Lower leg skin (tissue), 3 donors: Measurements from ENCODE around the gene MMD.
"Not testable (repeated sequence)": the region's sequence is repeated elsewhere in the genome, so short reads cannot be mapped to it uniquely, and the experiment has no call there.

Experiments used
- CTCF ChIP-seq, 3 donors: fragments of 450-650 bp; IDR thresholded peaks; one replicate each; pipeline ENCODE4 v1.5.1; 2016; ENCODE audit warnings: antibody characterized with exemption in 3 of 3, mild to moderate bottlenecking in 3 of 3, moderate library complexity in 2 of 3
- POLR2A ChIP-seq, 2 donors: fragments of 450-650 bp; IDR thresholded peaks; one replicate each; pipeline ENCODE4 v1.6.1; 2016 to 2017; ENCODE audit warnings: antibody characterized with exemption in 2 of 2, mild to moderate bottlenecking in 1 of 2, moderate library complexity in 1 of 2

GRCh38 chr17:55431914-55432313 lies 10.3 kb upstream of the MMD start:
- TF ChIP-seq CTCF, POLR2A (IDR thresholded peaks at IDR 0.05): not testable (repeated sequence)
